Tibial artery (tissue), 4 donors: ENCODE measurements around the gene NCAPD3.

Source experiments
- DNase-seq, 2 donors: peaks; one replicate each; pipeline ENCODE4 v3.0.0-alpha.2; 2019
- H3K27ac ChIP-seq, 2 donors: fragments of 200-600 bp; sonication (generic) in 1 of 2; 1 replicate in 1 of 2; 2 replicates in 1 of 2; pipeline ENCODE4 v1.5.1; 2018 to 2019; ENCODE audit warnings: mild to moderate bottlenecking in 1 of 2
- H3K27me3 ChIP-seq, 2 donors: fragments of 200-600 bp; sonication (generic) in 1 of 2; one replicate each; pipeline versions ENCODE4 v1.5.1 to v1.6.0; 2016 to 2019
- H3K36me3 ChIP-seq, 3 donors: fragments of 200-600 bp; sonication (generic) in 2 of 3; one replicate each; pipeline ENCODE4 v1.5.1; 2016 to 2019; ENCODE audit warnings: mild to moderate bottlenecking in 2 of 3
- H3K4me1 ChIP-seq, 4 donors: fragments of 200-600 bp; sonication (generic) in 2 of 4; 1 replicate in 3 of 4; 2 replicates in 1 of 4; pipeline ENCODE4 v1.5.1; 2016 to 2019
- H3K4me3 ChIP-seq, 2 donors: fragments of 200-600 bp; sonication (generic) in 1 of 2; 1 replicate in 1 of 2; 2 replicates in 1 of 2; pipeline ENCODE4 v1.5.1; 2018 to 2019; ENCODE audit warnings: mild to moderate bottlenecking in 2 of 2
- H3K9me3 ChIP-seq, 3 donors: fragments of 200-600 bp; sonication (generic) in 1 of 3; one replicate each; pipeline ENCODE4 v1.5.1; 2016 to 2019
- CTCF ChIP-seq, 2 experiments: fragments of 200-600 bp in 1 of 2; fragments of 450-650 bp in 1 of 2; IDR thresholded peaks; one replicate each; pipeline ENCODE4 v1.5.1; 2017 to 2019; ENCODE audit warnings: antibody characterized with exemption in 2 of 2, mild to moderate bottlenecking in 1 of 2, moderate library complexity in 1 of 2
- intact Hi-C: fragments of 100-400 bp; cut with DNase I; formaldehyde crosslinking; loops from one replicate; pipeline ENCODE4 v1.15.0; 2023; ENCODE audit warnings: low total_unique reads

Gene NCAPD3

GRCh38 chr11:134223121-134223520 is 646 bp downstream of the NCAPD3 start:
- H3K36me3 ChIP-seq = peaks cover 0 to 16% (median 7%) of the 10 kb centered on the region in 3 donors
- H3K9me3 ChIP-seq = no peaks in the 10 kb centered on the region
- H3K4me1 ChIP-seq = peaks cover 0 to 36% (median 28%) of the 10 kb centered on the region in 4 donors
- no peak for DNase-seq
- intact Hi-C loops = no loop called here
- no peak for TF ChIP-seq CTCF (IDR thresholded peaks at IDR 0.05)
- peak overlapping the region; percentile 74 to 86 for H3K4me3 ChIP-seq
- no peak overlapping the region for H3K27ac ChIP-seq
- H3K27me3 ChIP-seq = no peaks in the 10 kb centered on the region

GRCh38 chr11:134216816-134217215 is 7.0 kb downstream of the NCAPD3 start:
- TF ChIP-seq CTCF (IDR thresholded peaks at IDR 0.05) = no peak
- intact Hi-C loops = no loop called here
- H3K4me1 ChIP-seq = no peaks in the 10 kb centered on the region
- H3K9me3 ChIP-seq = no peaks in the 10 kb centered on the region
- DNase-seq = no peak
- H3K36me3 ChIP-seq = peaks cover 0 to 47% (median 7%) of the 10 kb centered on the region in 3 donors
- H3K27ac ChIP-seq = no peak overlapping the region
- no peaks in the 10 kb centered on the region for H3K27me3 ChIP-seq
- H3K4me3 ChIP-seq = no peak overlapping the region

- H3K4me1 ChIP-seq = no peaks in the 10 kb centered on the region
- H3K27me3 ChIP-seq = no peaks in the 10 kb centered on the region
- no peak overlapping the region for H3K27ac ChIP-seq
- intact Hi-C loops = no loop called here
- H3K9me3 ChIP-seq = no peaks in the 10 kb centered on the region
- no peak overlapping the region for H3K4me3 ChIP-seq
- H3K36me3 ChIP-seq = peaks cover 0 to 47% (median 7%) of the 10 kb centered on the region in 3 donors
- DNase-seq = no peak
- no peak for TF ChIP-seq CTCF (IDR thresholded peaks at IDR 0.05)
Observed at GRCh38 chr11:134215836-134216235, 7.9 kb downstream of the NCAPD3 start.

GRCh38 chr11:134207538-134208239 is 16.1 kb downstream of the NCAPD3 start:
- TF ChIP-seq CTCF (IDR thresholded peaks at IDR 0.05) = peak; percentile 42 to 57
- H3K36me3 ChIP-seq = peaks cover 44 to 59% (median 50%) of the 10 kb centered on the region in 3 donors
- no peak overlapping the region for H3K27ac ChIP-seq
- intact Hi-C loops = no loop called here
- no peaks in the 10 kb centered on the region for H3K27me3 ChIP-seq
- H3K4me1 ChIP-seq = no peaks in the 10 kb centered on the region
- no peaks in the 10 kb centered on the region for H3K9me3 ChIP-seq
- no peak overlapping the region for H3K4me3 ChIP-seq
- DNase-seq = no peak

GRCh38 chr11:134206185-134206584 is 17.6 kb downstream of the NCAPD3 start:
- Histone ChIP-seq H3K36me3 (peaks cover 55 to 68% (median 61%) of the 10 kb centered on the region in 3 donors), H3K9me3 (no peaks in the 10 kb centered on the region), H3K27me3 (no peaks in the 10 kb centered on the region), H3K4me1 (no peaks in the 10 kb centered on the region), H3K27ac (no peak overlapping the region), H3K4me3 (no peak overlapping the region)
- intact Hi-C loops = no loop called here
- no peak for DNase-seq
- TF ChIP-seq CTCF (IDR thresholded peaks at IDR 0.05) = no peak
